ENCODE measurements around the gene ZMIZ1.

Gene ZMIZ1

GRCh38 chr10:79219322-79219957, 150.7 kb downstream of the ZMIZ1 start:
- no peak for DNase-seq

GRCh38 chr10:79220307-79220706, 151.5 kb downstream of the ZMIZ1 start:
- no peak for DNase-seq

- no peak for DNase-seq
These were observed 152.6 kb downstream of the ZMIZ1 start for GRCh38 chr10:79221110-79222051.

DNA sequence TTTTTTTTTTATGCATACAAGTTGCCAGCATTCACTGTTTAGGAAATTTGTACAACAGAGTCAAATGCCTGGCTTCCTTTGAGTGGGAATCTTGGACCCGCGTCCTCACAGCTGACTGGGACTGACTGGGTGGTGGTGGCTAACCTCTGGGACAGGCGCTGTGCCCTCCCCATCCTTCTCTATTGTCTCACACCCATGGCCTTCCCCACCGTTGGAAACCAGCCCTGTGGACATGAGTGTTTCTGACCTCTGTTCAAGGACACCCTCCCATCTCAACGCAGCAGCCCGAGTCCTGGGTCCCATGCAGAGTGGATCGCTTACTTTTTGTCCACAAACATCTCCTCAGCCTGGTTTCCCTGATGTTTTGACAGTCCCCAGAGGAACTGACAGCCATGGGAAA, 153.4 kb downstream of the ZMIZ1 start:
- no peak for DNase-seq

DNA sequence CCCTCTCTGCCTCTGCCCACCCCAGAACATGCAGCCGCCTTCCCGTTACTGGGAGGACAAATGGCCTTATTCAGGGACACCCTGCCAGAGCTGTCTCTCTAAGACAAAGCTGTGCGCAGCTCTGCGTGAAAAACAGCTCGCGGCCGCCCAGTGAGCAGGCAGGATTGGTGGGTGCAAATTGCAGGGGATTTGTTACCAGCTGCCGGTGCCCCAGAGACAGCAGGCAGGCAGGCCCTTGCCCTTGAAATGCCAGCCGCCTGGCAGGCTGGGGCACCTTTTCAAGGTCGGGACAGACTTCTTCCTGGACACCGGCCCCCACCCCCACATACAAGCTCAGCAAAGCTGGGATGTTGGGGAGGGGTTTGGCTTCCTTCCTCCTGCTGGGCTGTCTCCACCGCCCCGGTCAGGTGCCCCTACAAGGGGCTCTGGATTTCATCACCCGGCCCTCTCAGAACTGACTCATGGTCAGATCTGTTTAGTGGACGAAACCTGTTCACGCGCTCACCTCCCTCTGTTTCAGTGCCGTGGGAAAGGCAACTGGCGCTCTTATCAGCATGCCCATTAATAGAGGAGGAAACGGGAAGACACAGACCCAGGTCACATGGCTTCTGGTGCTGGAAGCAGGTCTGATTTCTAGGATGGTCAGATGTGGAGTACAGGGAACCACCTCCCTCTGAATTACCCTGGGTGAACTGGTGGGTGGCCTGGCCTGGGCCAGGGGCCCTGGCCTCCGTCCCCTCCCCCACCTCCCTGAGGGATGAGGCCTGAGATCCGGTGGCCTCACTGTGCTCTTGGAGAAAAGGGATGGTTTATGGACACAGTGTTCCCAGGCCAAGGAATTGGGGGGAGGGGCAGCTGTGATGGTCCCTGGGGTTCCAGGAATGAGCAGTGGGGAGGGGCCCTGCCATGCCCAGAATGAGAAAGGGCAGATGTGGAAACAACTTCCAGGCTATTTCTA, 154.6 kb downstream of the ZMIZ1 start:
- DNase-seq: no peak

DNA sequence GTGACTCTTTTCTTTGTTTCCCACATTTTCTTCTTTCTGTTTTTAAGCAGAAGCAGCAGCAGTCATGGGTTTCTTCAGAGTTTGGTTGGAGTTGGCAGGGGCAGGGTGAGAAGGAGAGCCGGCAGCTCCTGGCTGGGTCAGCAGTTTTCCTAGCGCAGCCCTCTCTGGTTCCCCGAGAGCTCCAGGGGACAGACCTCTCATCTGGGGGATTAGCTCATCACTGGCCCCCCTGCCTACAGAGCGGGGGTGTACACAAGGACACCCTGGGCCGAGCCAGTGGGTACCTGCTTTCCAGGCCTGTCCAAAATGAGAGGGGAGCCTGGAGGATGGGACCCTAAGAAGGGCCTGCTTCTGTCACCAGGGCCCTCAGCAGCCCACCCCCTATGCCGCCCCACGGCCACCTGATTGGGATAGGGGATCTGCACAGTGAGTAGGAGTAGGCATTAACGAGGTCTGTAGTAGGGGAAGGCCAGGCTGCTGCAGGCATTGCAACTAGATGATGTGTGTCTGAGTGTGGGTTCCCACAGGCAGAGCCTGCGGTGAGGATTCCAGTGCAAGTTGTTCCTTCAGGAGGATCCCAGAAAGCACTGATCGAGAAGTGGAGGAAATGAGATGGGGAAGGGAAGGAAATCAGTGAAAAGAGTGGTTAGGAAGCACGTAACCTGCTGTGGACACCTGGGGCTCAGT, 155.6 kb downstream of the ZMIZ1 start:
- no peak for DNase-seq

DNA sequence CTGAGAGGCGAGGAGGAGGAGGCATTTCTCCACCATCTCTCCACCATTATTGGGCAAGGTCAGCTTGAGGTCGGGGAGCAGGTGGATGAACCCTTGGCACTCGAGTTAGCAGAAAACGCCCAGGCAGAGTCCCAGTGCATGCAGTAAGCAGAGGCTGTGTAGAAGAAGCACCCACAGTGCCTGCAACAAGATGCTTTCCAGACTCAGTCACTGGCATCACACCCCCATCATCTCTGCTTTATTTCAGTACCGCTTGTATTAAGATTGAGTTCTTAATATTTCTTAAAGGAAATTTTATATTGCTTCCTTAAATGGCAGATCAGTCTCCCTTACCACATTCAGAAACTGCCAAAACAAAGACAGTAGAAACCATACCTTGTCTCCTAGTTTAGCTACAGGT, 156.2 kb downstream of the ZMIZ1 start:
- DNase-seq: no peak

GRCh38 chr10:79226391-79227245, 157.9 kb downstream of the ZMIZ1 start:
- DNase-seq: no peak

DNA sequence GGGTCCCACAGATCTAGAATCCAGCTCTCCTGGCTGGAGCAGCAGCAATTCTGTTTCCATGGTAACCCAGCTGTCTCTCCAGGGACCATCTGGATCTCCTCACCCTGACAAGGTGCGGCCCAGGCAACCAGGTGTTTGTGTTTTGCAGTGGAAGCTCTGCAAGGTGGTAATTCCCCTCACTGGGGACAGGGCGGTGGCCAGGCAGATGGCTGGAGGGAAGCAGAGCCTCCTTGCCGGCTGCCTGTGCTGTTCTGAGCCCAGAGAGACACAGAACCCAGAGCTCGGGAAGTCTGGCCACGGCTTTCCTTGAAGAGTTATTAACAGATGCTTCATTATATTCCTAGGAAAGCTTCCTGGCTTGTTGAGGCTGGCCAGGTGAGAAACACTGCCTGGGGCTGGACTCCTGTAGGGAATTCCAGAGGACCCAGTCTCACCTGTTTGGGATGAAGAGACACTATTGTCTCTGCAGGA, 160.3 kb downstream of the ZMIZ1 start:
- DNase-seq: no peak

DNA sequence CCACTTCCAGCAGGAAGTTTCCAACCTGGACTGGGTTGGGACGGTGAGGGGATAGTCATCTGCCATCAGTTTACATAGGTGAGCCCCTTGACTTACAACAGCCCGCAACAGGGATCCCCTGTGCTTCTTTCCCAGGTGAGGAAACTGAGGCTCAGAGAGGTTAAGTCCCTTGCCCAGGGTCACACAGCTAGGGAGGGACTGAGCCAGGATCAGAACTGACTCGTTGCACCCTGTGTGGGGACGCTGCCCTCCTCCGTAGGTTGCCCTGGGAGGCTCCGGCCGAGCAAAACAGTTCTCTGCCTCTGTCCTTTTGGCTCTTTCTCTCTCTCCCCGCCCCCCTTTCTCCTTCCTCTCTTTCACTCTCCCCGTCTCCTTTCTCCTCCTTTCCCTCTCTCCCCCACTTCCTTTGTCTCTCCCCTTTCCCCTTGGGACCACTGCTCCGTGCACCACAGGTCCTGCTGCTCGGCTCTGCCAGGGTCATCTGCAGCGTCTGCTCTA, 161.1 kb downstream of the ZMIZ1 start:
- no peak for DNase-seq

GRCh38 chr10:79230328-79230830, 161.6 kb downstream of the ZMIZ1 start:
- no peak for DNase-seq

DNA sequence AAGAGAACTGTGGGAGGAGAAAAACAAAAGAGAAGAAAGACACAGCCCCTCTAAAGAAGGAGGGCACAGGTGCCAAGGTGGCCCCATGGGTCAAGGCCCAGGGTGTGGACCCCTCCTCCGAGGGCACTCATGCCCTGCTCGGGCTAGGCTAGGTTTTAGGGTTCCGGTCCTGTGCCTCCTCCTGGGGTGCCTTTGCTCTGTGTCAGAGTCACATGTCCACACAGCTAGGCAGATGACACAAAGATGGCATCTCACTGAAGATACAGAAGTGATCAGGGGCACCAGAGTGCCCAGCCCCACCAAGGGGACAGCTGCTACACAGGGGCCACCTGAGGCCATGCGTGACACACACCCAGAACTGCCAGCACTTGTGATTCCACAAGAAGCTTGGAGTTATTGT, 162.1 kb downstream of the ZMIZ1 start:
- DNase-seq: no peak

DNA sequence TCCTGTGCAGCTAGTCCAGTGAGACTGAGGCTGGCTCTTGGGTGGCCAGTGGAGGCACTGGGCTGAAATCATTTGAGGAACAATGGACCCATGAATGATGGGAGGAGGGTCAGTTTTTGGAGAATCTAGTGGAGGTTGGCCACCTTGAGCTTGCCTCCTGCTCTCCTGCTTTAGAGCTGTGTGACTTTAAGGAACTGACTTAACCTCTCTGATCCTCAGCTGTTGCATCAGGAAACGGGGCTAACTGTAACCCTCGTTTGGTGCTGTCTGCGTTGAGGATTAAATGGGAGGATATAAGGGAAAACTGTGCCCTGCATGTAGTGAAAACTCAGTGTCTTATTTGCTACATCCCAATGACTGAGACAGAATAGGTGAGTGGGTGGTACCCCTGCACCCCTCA, 163.1 kb downstream of the ZMIZ1 start:
- no peak for DNase-seq

- no peak for DNase-seq
These were observed 164.1 kb downstream of the ZMIZ1 start for GRCh38 chr10:79232864-79233263.

GRCh38 chr10:79234391-79235315, 165.9 kb downstream of the ZMIZ1 start:
- no peak for DNase-seq

- DNase-seq: no peak
These were observed 167.1 kb downstream of the ZMIZ1 start for GRCh38 chr10:79235765-79236432.

DNA sequence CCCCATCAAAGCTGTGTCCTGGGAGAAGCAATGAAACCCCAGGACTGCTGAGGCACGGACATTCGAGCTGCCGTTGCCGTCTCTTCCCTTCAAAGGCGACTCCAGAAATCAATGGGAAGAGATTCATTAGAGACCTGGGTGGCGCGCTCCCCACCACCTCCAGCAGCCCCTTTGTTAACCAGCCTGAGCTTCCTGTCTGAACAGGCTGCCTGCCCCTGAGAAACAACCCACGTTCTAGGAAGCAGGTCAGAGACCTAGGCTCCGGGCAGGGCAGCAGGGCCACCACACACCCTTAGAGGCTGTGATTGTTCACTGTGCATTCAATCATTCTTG, 167.6 kb downstream of the ZMIZ1 start:
- no peak for DNase-seq

- DNase-seq: no peak
These were observed 168.8 kb downstream of the ZMIZ1 start for GRCh38 chr10:79237454-79238157.

- DNase-seq: no peak
These were observed 169.4 kb downstream of the ZMIZ1 start for GRCh38 chr10:79238158-79238520.
